Stomach (tissue), 19 donors: ENCODE measurements around the gene CCR3. TPM values are rescaled to one million over a fixed set of nuclear protein-coding genes. Genes with fewer than 3 reads are reported as not detected.

Experiments used
- DNase-seq, 2 donors: peaks; one replicate each; pipeline versions ENCODE4 v3.0.0 to v3.0.0-alpha.2; 2013 to 2019
- H3K27ac ChIP-seq, 5 donors: fragments of 200-600 bp in 4 of 5; sonication (generic) in 4 of 5; one replicate each; pipeline ENCODE4 v1.5.1; 2013 to 2019; ENCODE audit warnings: mild to moderate bottlenecking in 1 of 5, moderate library complexity in 1 of 5
- H3K27me3 ChIP-seq, 3 donors: fragments of 200-600 bp; sonication (generic); one replicate each; pipeline ENCODE4 v1.5.1; 2017 to 2019; ENCODE audit warnings: mixed run types in 1 of 3
- H3K36me3 ChIP-seq, 4 donors: fragments of 200-600 bp; sonication (generic); 1 replicate in 3 of 4; 2 replicates in 1 of 4; pipeline ENCODE4 v1.5.1; 2016 to 2019
- H3K4me1 ChIP-seq, 4 donors: fragments of 200-600 bp; sonication (generic); one replicate each; pipeline ENCODE4 v1.5.1; 2016 to 2019
- H3K4me3 ChIP-seq, 4 donors: fragments of 200-600 bp; sonication (generic) in 3 of 4; one replicate each; pipeline ENCODE4 v1.5.1; 2016 to 2019; ENCODE audit warnings: mild to moderate bottlenecking in 1 of 4
- H3K9me3 ChIP-seq, 4 donors: fragments of 200-600 bp; sonication (generic); one replicate each; pipeline ENCODE4 v1.5.1; 2016 to 2019
- EP300 ChIP-seq: sonication (generic); formaldehyde crosslinking; IDR thresholded peaks from one replicate; pipeline ENCODE4 v1.6.1; 2017; ENCODE audit warnings: antibody characterized with exemption
- POLR2A ChIP-seq, 4 donors: fragments of 450-650 bp; IDR thresholded peaks; one replicate each; pipeline ENCODE4 v1.6.1; 2016; ENCODE audit warnings: antibody characterized with exemption in 4 of 4, control low read depth in 2 of 4, mild to moderate bottlenecking in 1 of 4, moderate library complexity in 1 of 4
- POLR2AphosphoS5 ChIP-seq, 3 donors: sonication (generic); formaldehyde crosslinking; IDR thresholded peaks; one replicate each; pipeline ENCODE4 v1.6.1; 2016; ENCODE audit warnings: antibody characterized with exemption in 3 of 3
- WGBS, 5 donors: extraction: QIAGEN DNeasy Blood & Tissue Kit in 3 of 5; methylation state at CpG; one replicate each; pipeline versions ENCODE4 v1.1.5 to v1.1.7; 2013 to 2018; 5-methylcytosine and 5-hydroxymethylcytosine counted together
- intact Hi-C: fragments of 100-400 bp; cut with DNase I; formaldehyde crosslinking; loops from one replicate; pipeline ENCODE4 v1.15.1; 2023; ENCODE audit warnings: low total_unique reads
- long read RNA-seq, 10 donors: transcript quantifications; one replicate each; lab custom pipeline, GENCODE V29; 2026
- polyA plus RNA-seq, 3 donors: library from polyadenylated mRNA; stranded (reverse); fragments of 200-250 nt; gene quantifications; one replicate each; pipeline ENCODE4 v1.2.3, GENCODE V29; 2013
- total RNA-seq, 5 donors: library from RNA; depleted of rRNA; stranded (reverse); fragments of >200 nt; gene quantifications; one replicate each; pipeline versions ENCODE4 v1.1.0 to v1.2.3, GENCODE V29; 2014 to 2016
- TF ChIP-seq, protein P1 (sequence below), 7 experiments: fragments of 450-650 bp in 4 of 7; fragments of 200-600 bp in 3 of 7; sonication (generic) in 3 of 7; IDR thresholded peaks; one replicate each; pipeline ENCODE4 v1.5.1; 2016 to 2019; ENCODE audit warnings: antibody characterized with exemption in 7 of 7, control low read depth in 2 of 7, mild to moderate bottlenecking in 1 of 7
- donor health status: healthy with polysubstance abuse.
- donor health status: Bipolar disorder and iron deficiency.
- donor health status: healthy.

The CCR3 gene
- total RNA-seq (1 to 10 TPM in 2 of 5 donors, not detected in 3; 7.1 to 8.9 TPM), polyA plus RNA-seq (under 1 TPM in 1 of 3 donors, not detected in 2; 0.05 TPM)
- long read RNA-seq, donor 1: 0 reads
- long read RNA-seq, donor 2: 0 reads
- long read RNA-seq, donor 3: 0 reads
- long read RNA-seq, donor 4: 0 reads
- long read RNA-seq, donor 5: 0 reads
- long read RNA-seq, donor 6: 0 reads
- long read RNA-seq, donor 7: 0 reads
- long read RNA-seq, donor 8: 0 reads
- long read RNA-seq, donor 9: 0 reads
- long read RNA-seq, donor 10: 0 reads

DNA sequence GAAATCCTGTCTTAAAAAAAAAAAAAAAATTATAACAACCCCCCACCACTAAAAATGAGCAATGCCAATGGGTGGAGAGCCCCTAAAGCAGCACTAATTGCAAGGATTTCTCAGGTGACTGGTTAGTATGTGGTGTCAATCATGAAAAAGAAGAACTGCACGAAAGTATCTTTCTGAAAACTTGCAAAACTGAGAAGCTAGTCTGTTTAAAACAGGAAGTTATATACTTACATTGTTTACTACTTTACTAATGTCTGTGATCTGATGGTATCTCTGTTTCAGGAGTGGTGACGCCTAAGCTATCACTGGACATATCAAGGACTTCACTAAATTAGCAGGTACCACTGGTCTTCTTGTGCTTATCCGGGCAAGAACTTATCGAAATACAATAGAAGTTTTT is at the start of gene CCR3:
TSS of gene CCR3 (plus strand) at position 341 of the 400 bp plus-strand sequence. CDS start 22,699 bp downstream, outside the sequence.
- no peaks in the 10 kb centered on the region for H3K27me3 ChIP-seq
- H3K4me1 ChIP-seq: no peaks in the 10 kb centered on the region
- H3K4me3 ChIP-seq: no peak within 1 kb of the TSS
- 70 to 82% (median 79%) methylated on average over 4 of the region's 4 CpGs for WGBS, 5 donors
- H3K36me3 ChIP-seq: no peaks in the 10 kb centered on the region
- intact Hi-C loops: no loop called here
- no peak within 1 kb of the TSS for H3K27ac ChIP-seq
- no peak for TF ChIP-seq POLR2AphosphoS5 (IDR thresholded peaks at IDR 0.05)
- TF ChIP-seq EP300: no peak
- TF ChIP-seq POLR2A (IDR thresholded peaks at IDR 0.05): no peak
- TF ChIP-seq, protein P1, sequence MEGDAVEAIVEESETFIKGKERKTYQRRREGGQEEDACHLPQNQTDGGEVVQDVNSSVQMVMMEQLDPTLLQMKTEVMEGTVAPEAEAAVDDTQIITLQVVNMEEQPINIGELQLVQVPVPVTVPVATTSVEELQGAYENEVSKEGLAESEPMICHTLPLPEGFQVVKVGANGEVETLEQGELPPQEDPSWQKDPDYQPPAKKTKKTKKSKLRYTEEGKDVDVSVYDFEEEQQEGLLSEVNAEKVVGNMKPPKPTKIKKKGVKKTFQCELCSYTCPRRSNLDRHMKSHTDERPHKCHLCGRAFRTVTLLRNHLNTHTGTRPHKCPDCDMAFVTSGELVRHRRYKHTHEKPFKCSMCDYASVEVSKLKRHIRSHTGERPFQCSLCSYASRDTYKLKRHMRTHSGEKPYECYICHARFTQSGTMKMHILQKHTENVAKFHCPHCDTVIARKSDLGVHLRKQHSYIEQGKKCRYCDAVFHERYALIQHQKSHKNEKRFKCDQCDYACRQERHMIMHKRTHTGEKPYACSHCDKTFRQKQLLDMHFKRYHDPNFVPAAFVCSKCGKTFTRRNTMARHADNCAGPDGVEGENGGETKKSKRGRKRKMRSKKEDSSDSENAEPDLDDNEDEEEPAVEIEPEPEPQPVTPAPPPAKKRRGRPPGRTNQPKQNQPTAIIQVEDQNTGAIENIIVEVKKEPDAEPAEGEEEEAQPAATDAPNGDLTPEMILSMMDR (IDR thresholded peaks at IDR 0.05): no peak
- H3K9me3 ChIP-seq: no peaks in the 10 kb centered on the region
- no peak for DNase-seq

DNA sequence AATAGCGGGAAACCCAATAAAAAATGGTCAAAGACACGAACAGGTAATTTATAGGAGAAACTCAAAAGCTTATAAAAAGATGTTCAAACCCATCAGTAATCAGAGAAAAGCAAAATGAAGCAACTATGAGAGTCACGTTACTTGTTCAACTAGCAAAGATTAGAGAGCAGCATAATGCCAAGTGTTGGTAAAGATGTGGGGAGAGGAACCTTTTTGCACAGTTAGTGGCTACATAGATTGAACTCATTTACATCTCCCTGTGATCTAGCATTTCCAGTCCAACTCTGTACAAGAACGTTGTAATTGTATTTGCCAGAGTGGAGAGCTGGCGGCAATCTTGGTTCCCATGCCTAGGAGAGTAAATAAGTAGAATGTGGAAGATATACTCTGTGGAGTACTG is 49.3 kb upstream of the CCR3 start:
- Histone ChIP-seq H3K36me3 (no peaks in the 10 kb centered on the region), H3K27ac (no peak overlapping the region), H3K9me3 (peaks cover 0 to 24% (median 21%) of the 10 kb centered on the region in 4 donors), H3K4me3 (no peak overlapping the region), H3K27me3 (no peaks in the 10 kb centered on the region), H3K4me1 (peaks cover 0 to 7% (median 0%) of the 10 kb centered on the region in 4 donors)
- intact Hi-C loops: no loop called here
- TF ChIP-seq EP300: no peak
- TF ChIP-seq, protein P1 (IDR thresholded peaks at IDR 0.05): no peak
- TF ChIP-seq POLR2A (IDR thresholded peaks at IDR 0.05): no peak
- no peak for TF ChIP-seq POLR2AphosphoS5 (IDR thresholded peaks at IDR 0.05)
- no peak for DNase-seq
- WGBS, 5 donors: 78 to 86% (median 82%) methylated on average over 5 of the region's 5 CpGs

DNA sequence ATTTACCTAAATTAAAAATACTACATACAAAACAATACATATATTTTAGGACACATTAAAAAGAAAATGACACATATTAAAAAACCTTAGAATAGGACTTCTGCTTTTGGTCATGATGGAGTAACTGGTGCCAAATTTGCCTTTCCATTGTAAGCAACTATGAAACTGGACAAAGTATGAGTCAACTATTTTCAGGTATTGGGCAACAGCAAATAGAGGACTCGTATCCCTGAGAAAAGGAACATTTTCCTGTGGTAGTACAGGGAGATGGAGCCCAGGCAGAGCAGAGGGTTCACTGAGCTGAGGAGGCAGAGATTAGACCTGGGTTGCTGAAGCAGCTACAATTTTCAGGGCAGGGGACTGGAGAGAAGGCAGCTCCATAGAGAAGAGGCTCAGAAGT is 48.8 kb upstream of the CCR3 start:
- H3K9me3 ChIP-seq: peaks cover 0 to 29% (median 21%) of the 10 kb centered on the region in 4 donors
- WGBS, 5 donors: 66 to 91% (median 75%) methylated on average over 1 of the region's 1 CpG
- H3K4me3 ChIP-seq: no peak overlapping the region
- H3K27me3 ChIP-seq: no peaks in the 10 kb centered on the region
- no peak overlapping the region for H3K27ac ChIP-seq
- TF ChIP-seq, protein P1 (IDR thresholded peaks at IDR 0.05): no peak
- no peak for TF ChIP-seq POLR2AphosphoS5 (IDR thresholded peaks at IDR 0.05)
- TF ChIP-seq POLR2A (IDR thresholded peaks at IDR 0.05): no peak
- no peak for TF ChIP-seq EP300
- DNase-seq: no peak
- no peaks in the 10 kb centered on the region for H3K36me3 ChIP-seq
- intact Hi-C loops: no loop called here
- H3K4me1 ChIP-seq: peaks cover 0 to 7% (median 0%) of the 10 kb centered on the region in 4 donors

DNA sequence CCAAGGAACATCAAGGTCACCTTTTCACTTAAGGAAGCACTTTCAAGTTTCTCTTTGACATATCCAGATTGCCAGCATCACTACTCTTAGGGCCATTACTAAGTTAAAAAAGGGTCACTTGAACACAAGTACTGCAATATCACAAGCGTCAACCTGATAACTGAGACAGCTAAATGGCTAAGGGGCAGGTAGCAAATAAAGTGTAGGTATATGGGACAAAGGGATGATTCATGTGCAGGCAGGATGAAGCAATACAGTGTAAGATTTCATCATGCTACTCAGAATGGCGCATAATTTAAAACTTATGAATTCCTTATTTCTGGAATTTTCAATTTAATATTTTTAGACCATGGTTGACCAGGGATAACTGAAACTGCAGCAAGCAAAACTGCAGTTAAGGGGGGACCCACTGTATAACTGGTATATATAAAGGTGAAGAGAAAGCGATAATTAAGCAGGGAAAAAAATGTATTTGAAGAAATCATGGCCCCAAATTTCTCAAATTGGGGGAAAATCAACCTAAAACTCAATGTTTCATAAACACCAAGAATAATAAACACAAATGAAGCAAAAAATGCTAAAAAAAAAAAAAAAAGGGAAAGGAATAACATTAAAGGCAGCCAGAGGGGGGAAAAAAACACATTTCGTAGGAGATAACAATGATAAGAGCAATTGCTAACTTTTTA is 47.2 kb upstream of the CCR3 start:
- no peak overlapping the region for H3K27ac ChIP-seq
- no peak for TF ChIP-seq EP300
- TF ChIP-seq, protein P1 (IDR thresholded peaks at IDR 0.05): no peak
- intact Hi-C loops: no loop called here
- WGBS, 5 donors: 83 to 93% (median 90%) methylated on average over 4 of the region's 4 CpGs
- no peaks in the 10 kb centered on the region for H3K4me1 ChIP-seq
- H3K27me3 ChIP-seq: no peaks in the 10 kb centered on the region
- H3K4me3 ChIP-seq: no peak overlapping the region
- no peak for DNase-seq
- H3K36me3 ChIP-seq: no peaks in the 10 kb centered on the region
- H3K9me3 ChIP-seq: peaks cover 0 to 30% (median 21%) of the 10 kb centered on the region in 4 donors
